K562 (cell line): Measurements from ENCODE around the gene ATOSA. TPM values are rescaled to one million over a fixed set of nuclear protein-coding genes. Genes with fewer than 3 reads are reported as not detected.
A peak's percentile ranks its signal among the peaks of the same experiment; 100 is the strongest.

Experiments
- DMBX1 ChIP-seq: fragments of 250-450 bp; sonication (Bioruptor Pico); IDR thresholded peaks from 2 replicates; pipeline ENCODE4 v1.8.0; 2022; ENCODE audit warnings: inconsistent platforms, mild to moderate bottlenecking, moderate library complexity, borderline replicate concordance
- ELF2 ChIP-seq: fragments of 250-450 bp; sonication (Bioruptor Pico); IDR thresholded peaks from 2 replicates; pipeline ENCODE4 v1.5.0; 2021; ENCODE audit warnings: mild to moderate bottlenecking
- FOSL1 ChIP-seq: fragments of 200-800 bp; sonication (Bioruptor generic); conservative IDR thresholded peaks from 2 replicates; pipeline ENCODE4 v1.6.1; 2016; ENCODE audit warnings: missing genetic modification characterization, missing compliant biosample characterization
- FOXJ2 ChIP-seq: fragments of 200-800 bp; sonication (Bioruptor generic); IDR thresholded peaks from 2 replicates; pipeline ENCODE4 v1.6.1; 2016; ENCODE audit warnings: missing genetic modification characterization, missing compliant biosample characterization
- FUS ChIP-seq: fragments of 200-400 bp; formaldehyde crosslinking; optimal IDR thresholded peaks from 2 replicates; pipeline ENCODE3; 2017; ENCODE audit warnings: low read depth, low read length
- LARP7 ChIP-seq: fragments of 450-650 bp; IDR thresholded peaks from 2 replicates; pipeline ENCODE4 v1.6.1; 2016
- MAZ ChIP-seq, 2 experiments: fragments of 450-650 bp in 1 of 2; sonication (generic) in 1 of 2; formaldehyde crosslinking; IDR thresholded peaks in 1 of 2; conservative IDR thresholded peaks in 1 of 2; 2 replicates each; pipeline versions ENCODE4 v1.4.0 to v1.5.0; 2020; ENCODE audit warnings: mild to moderate bottlenecking in 1 of 2, missing genetic modification reagents in 1 of 2
- MYC ChIP-seq, 2 experiments: fragments of 250-450 bp in 1 of 2; sonication (Bioruptor Pico) in 1 of 2; IDR thresholded peaks; 2 replicates each; pipeline versions ENCODE4 v1.5.1 to v1.6.1; 2012 to 2021; ENCODE audit warnings: low read depth in 2 of 2, borderline replicate concordance in 1 of 2, improper control_type of control experiment in 1 of 2, low read length in 1 of 2, mild to moderate bottlenecking in 1 of 2, moderate library complexity in 1 of 2
- OTX1 ChIP-seq: fragments of 450-650 bp; formaldehyde crosslinking; IDR thresholded peaks from 2 replicates; pipeline ENCODE4 v1.4.0; 2022; ENCODE audit warnings: mild to moderate bottlenecking
- POLR2A ChIP-seq: fragments of 450-650 bp; conservative IDR thresholded peaks from 2 replicates; pipeline ENCODE4 v1.6.1; 2016
- RBBP5 ChIP-seq: fragments of 200-600 bp; sonication (generic); IDR thresholded peaks from 2 replicates; pipeline ENCODE4 v1.6.1; 2012; ENCODE audit warnings: borderline replicate concordance, mild to moderate bottlenecking, low read length, control low read depth, inconsistent platforms; ENCODE audit not compliant: insufficient read depth, poor library complexity, severe bottlenecking
- RBFOX2 ChIP-seq: fragments of 200-400 bp; formaldehyde crosslinking; IDR thresholded peaks from 2 replicates; pipeline ENCODE4 v1.6.1; 2017; ENCODE audit warnings: low read depth, mild to moderate bottlenecking, low read length, moderate library complexity
- SAFB ChIP-seq: fragments of 200-400 bp; formaldehyde crosslinking; IDR thresholded peaks from 2 replicates; pipeline ENCODE4 v1.6.1; 2017; ENCODE audit warnings: low read depth, low read length, borderline replicate concordance
- TAF1 ChIP-seq: IDR thresholded peaks from 2 replicates; pipeline ENCODE4 v1.6.1; 2011; ENCODE audit warnings: mild to moderate bottlenecking, low read length, moderate library complexity; ENCODE audit not compliant: insufficient read depth, control insufficient read depth, severe bottlenecking; ENCODE audit errors: extremely low read depth
- TAF9B ChIP-seq: fragments of 450-650 bp; IDR thresholded peaks from 2 replicates; pipeline ENCODE4 v1.6.1; 2018; ENCODE audit warnings: mild to moderate bottlenecking; ENCODE audit not compliant: partially characterized antibody
- THAP12 ChIP-seq: fragments of 250-450 bp; sonication (Bioruptor Pico); IDR thresholded peaks from 2 replicates; pipeline ENCODE4 v1.9.0; 2021; ENCODE audit warnings: mild to moderate bottlenecking, inconsistent platforms
- ZC3H11A ChIP-seq: IDR thresholded peaks from 2 replicates; pipeline ENCODE4 v1.6.1; 2012; ENCODE audit warnings: low read depth, low read length, improper control_type of control experiment
- ZEB2 ChIP-seq: fragments of 450-650 bp; IDR thresholded peaks from 2 replicates; pipeline ENCODE4 v1.6.1; 2016
- ZNF146 ChIP-seq: IDR thresholded peaks from one replicate; pipeline ENCODE4 v1.6.1; 2018; ENCODE audit warnings: missing compliant biosample characterization; ENCODE audit not compliant: unreplicated experiment
- polyA plus RNA-seq, 8 experiments: library from polyadenylated mRNA; depleted of rRNA in 4 of 8; stranded (reverse) in 5 of 8; unstranded in 3 of 8; fragments of >200 nt; fragmentation: Nextera tagmentation in 2 of 8; fragmentation: Illumina TruSeq in 1 of 8; extraction: Ambion mirVana in 2 of 8; extraction: Trizol in 1 of 8; gene quantifications; 2 replicates each; pipeline versions ENCODE4 v1.2.1 to v1.2.3, GENCODE V29; 2011 to 2014; ENCODE audit warnings: inconsistent platforms in 1 of 8, missing spikeins in 1 of 8
- total RNA-seq, 7 experiments: library from RNA; depleted of rRNA in 6 of 7; stranded (reverse); fragments of >200 nt in 6 of 7; fragmentation: Illumina TruSeq in 2 of 7; extraction: Trizol in 2 of 7; gene quantifications; 2 replicates each; pipeline versions ENCODE4 v1.2.1 to v1.2.3, GENCODE V29; 2011 to 2021; ENCODE audit warnings: low replicate concordance in 1 of 7
- TF ChIP-seq, protein P1 (sequence below): fragments of 450-650 bp; IDR thresholded peaks from 2 replicates; pipeline ENCODE4 v1.6.1; 2016; ENCODE audit warnings: mild to moderate bottlenecking

ATOSA gene
- total and polyA plus RNA-seq, 9 of the 15 experiments (the other 6 are each of a cell fraction or from before 2014, with no cell fraction given) = 2.0 to 6.1 (median 3.9) TPM

- TF ChIP-seq ZNF146 (CRISPR knock-in tag) (no peak), FUS (no peak), OTX1 (CRISPR knock-in tag) (0 out of 2 replicates have a peak, but pooled peaks have one; percentile 11), ZC3H11A (no peak), FOXJ2 (tag) (no peak), THAP12 (CRISPR knock-in tag) (0 out of 2 replicates have a peak, but pooled peaks have one; percentile 15), TAF9B (no peak), POLR2A (peak; percentile 47; the same call in 1 of the 2 replicates), RBBP5 (peak; percentile 73), MYC (IDR thresholded peaks at IDR 0.05; ENCODE audit: low read depth, low read length) (0 out of 2 replicates have a peak, but pooled peaks have one; percentile 3), MYC (CRISPR knock-in tag; IDR thresholded peaks at IDR 0.05; ENCODE audit: borderline replicate concordance, low read depth) (no peak), MAZ (CRISPR knock-in tag; conservative IDR thresholded peaks at IDR 0.05 in 1 of 2, IDR thresholded peaks at IDR 0.05 in 1 of 2) (peak; percentile 9 to 28; a peak in 2 of 4 replicates), FOSL1 (tag) (peak; percentile 38; the same call in 1 of the 2 replicates), TAF1 (peak; percentile 20), SAFB (no peak), DMBX1 (CRISPR knock-in tag) (no peak), ZEB2 (no peak), RBFOX2 (peak; percentile 74), LARP7 (0 out of 2 replicates have a peak, but pooled peaks have one; percentile 45), ELF2 (no peak)
- TF ChIP-seq, protein P1, sequence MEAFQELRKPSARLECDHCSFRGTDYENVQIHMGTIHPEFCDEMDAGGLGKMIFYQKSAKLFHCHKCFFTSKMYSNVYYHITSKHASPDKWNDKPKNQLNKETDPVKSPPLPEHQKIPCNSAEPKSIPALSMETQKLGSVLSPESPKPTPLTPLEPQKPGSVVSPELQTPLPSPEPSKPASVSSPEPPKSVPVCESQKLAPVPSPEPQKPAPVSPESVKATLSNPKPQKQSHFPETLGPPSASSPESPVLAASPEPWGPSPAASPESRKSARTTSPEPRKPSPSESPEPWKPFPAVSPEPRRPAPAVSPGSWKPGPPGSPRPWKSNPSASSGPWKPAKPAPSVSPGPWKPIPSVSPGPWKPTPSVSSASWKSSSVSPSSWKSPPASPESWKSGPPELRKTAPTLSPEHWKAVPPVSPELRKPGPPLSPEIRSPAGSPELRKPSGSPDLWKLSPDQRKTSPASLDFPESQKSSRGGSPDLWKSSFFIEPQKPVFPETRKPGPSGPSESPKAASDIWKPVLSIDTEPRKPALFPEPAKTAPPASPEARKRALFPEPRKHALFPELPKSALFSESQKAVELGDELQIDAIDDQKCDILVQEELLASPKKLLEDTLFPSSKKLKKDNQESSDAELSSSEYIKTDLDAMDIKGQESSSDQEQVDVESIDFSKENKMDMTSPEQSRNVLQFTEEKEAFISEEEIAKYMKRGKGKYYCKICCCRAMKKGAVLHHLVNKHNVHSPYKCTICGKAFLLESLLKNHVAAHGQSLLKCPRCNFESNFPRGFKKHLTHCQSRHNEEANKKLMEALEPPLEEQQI = no peak
Measured at GRCh38 chr15:52678468-52679231, 538 bp downstream of the ATOSA start (continued).
